ENCODE data around the gene OR6P1. TPM values are rescaled to one million over a fixed set of nuclear protein-coding genes. Genes with fewer than 3 reads are reported as not detected.

Gene OR6P1
- total RNA-seq, 4 donors from 2014 or later, result not detected

DNA sequence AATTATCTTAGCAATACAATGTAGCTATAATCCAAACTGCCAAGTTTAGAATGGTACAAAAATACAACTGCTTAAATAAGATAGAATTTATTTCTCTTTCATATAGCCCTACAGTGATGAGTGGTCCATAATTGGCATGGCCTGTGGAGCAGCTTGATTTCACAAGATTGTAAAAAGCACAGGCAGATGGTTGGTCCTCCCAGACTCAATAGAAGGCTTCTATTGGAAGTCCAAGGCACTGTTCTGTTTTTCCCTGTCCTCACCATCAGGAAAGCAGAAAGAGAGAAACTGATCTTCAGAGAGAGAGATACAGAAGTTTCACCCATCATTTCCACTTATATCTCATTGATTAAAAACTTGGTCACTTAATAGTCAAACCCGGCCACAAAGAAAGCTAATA, 1.8 kb upstream of the OR6P1 start:
- Histone ChIP-seq H3K27ac (replicated peaks in 1 of 4) (no peak overlapping the region), H3K27me3 (no peaks in the 10 kb centered on the region), H3K4me3 (no peak overlapping the region), H3K36me3 (no peaks in the 10 kb centered on the region), H3K9me3 (no peaks in the 10 kb centered on the region), H3K4me1 (no peaks in the 10 kb centered on the region)
- intact Hi-C loops (cut with DNase I), result no loop called here
- TF ChIP-seq, protein P1, sequence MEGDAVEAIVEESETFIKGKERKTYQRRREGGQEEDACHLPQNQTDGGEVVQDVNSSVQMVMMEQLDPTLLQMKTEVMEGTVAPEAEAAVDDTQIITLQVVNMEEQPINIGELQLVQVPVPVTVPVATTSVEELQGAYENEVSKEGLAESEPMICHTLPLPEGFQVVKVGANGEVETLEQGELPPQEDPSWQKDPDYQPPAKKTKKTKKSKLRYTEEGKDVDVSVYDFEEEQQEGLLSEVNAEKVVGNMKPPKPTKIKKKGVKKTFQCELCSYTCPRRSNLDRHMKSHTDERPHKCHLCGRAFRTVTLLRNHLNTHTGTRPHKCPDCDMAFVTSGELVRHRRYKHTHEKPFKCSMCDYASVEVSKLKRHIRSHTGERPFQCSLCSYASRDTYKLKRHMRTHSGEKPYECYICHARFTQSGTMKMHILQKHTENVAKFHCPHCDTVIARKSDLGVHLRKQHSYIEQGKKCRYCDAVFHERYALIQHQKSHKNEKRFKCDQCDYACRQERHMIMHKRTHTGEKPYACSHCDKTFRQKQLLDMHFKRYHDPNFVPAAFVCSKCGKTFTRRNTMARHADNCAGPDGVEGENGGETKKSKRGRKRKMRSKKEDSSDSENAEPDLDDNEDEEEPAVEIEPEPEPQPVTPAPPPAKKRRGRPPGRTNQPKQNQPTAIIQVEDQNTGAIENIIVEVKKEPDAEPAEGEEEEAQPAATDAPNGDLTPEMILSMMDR (IDR thresholded peaks at IDR 0.05), result no peak
- no peak for TF ChIP-seq POLR2AphosphoS5 (IDR thresholded peaks at IDR 0.05)
- no peak for TF ChIP-seq POLR2A (IDR thresholded peaks at IDR 0.05; ENCODE audit: low read depth)
- no peak for TF ChIP-seq EP300 (IDR thresholded peaks at IDR 0.05)
- 67% methylated on average over 1 of the region's 1 CpG for WGBS
- no peak for DNase-seq (ENCODE audit: extremely low spot score)

DNA sequence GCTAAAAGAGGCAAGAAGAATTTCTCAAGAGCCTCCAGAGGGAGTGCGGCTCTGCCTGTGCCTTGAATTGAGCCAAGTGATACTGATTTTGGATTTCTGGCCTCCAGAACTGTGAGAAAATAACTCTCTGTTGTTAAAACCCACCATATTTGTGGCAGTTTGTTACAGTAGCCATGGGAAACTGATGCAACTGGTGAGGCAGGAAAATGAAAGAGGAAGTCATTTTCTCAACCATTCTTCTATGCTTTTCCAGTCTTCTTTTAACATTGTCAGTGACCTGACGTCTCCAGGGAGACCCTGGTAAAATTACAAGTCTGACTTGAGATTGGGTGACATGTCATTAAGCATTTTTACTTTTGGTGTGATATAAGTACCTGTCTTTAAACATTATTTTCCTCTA, 5.8 kb downstream of the OR6P1 start:
- H3K36me3 ChIP-seq, result no peaks in the 10 kb centered on the region
- H3K9me3 ChIP-seq, result no peaks in the 10 kb centered on the region
- H3K27me3 ChIP-seq, result no peaks in the 10 kb centered on the region
- intact Hi-C loops (cut with DNase I), result no loop called here
- no peak for DNase-seq (ENCODE audit: extremely low spot score)
- 69% methylated on average over 2 of the region's 2 CpGs for WGBS
- no peaks in the 10 kb centered on the region for H3K4me1 ChIP-seq
- no peak for TF ChIP-seq POLR2AphosphoS5 (IDR thresholded peaks at IDR 0.05)
- no peak for TF ChIP-seq EP300 (IDR thresholded peaks at IDR 0.05)
- TF ChIP-seq, protein P1 (IDR thresholded peaks at IDR 0.05), result no peak
- TF ChIP-seq POLR2A (IDR thresholded peaks at IDR 0.05; ENCODE audit: low read depth), result no peak
- no peak overlapping the region for H3K27ac ChIP-seq (replicated peaks in 1 of 4)
- no peak overlapping the region for H3K4me3 ChIP-seq

DNA sequence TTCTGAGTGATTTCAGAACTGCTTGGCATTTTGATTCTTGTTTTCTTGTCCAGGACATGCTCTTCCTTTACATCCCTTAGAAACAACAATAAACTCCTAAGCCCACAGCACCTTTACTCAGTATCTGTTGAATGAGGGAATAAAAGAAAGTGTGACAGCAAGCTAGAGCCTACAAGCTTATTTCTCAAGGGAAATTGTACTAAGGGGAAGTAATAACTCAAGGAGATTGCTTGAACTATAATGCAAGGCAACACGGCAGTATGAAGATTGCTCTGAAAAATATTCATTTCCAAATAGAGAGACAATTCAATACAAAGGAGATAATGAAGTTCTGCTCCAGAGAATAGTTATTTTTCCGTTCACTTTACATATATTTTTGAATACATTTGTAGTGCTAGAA, 6.5 kb downstream of the OR6P1 start:
- H3K36me3 ChIP-seq, result no peaks in the 10 kb centered on the region

DNA sequence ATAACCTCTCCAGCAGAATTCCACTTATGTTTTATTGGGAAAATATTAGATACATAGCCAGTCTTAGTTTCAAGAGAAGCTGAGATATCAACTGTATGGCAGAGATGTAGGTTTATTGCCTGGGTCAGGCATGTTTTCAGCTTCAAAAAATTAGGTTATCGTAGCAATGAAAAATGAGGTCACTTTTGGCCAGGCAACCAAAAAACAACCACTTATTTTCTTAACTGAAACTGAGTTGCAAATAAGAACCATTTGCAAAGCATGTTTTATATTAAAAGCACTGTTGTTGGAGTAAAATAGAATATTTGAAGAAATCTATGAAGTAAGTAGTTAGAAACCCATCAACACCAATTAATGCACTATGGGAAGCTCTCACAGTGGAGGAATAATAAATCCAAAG, 10.7 kb downstream of the OR6P1 start:
- H3K9me3 ChIP-seq, result no peaks in the 10 kb centered on the region
- WGBS, result 77% methylated on average over 1 of the region's 1 CpG
- no peak overlapping the region for H3K27ac ChIP-seq (replicated peaks in 1 of 4)
- H3K4me3 ChIP-seq, result no peak overlapping the region
- no peaks in the 10 kb centered on the region for H3K4me1 ChIP-seq
- intact Hi-C loops (cut with DNase I), result no loop called here
- TF ChIP-seq EP300 (IDR thresholded peaks at IDR 0.05) (no peak), POLR2A (IDR thresholded peaks at IDR 0.05; ENCODE audit: low read depth) (no peak), POLR2AphosphoS5 (IDR thresholded peaks at IDR 0.05) (no peak)
- TF ChIP-seq, protein P1 (IDR thresholded peaks at IDR 0.05), result no peak
- no peaks in the 10 kb centered on the region for H3K36me3 ChIP-seq
- no peaks in the 10 kb centered on the region for H3K27me3 ChIP-seq
- no peak for DNase-seq (ENCODE audit: extremely low spot score)

More for the DNA sequence above, 6.5 kb downstream of the OR6P1 start:
- Histone ChIP-seq H3K27me3 (no peaks in the 10 kb centered on the region), H3K27ac (replicated peaks in 1 of 4) (no peak overlapping the region), H3K4me1 (no peaks in the 10 kb centered on the region), H3K4me3 (no peak overlapping the region), H3K9me3 (no peaks in the 10 kb centered on the region)
- TF ChIP-seq, protein P1 (IDR thresholded peaks at IDR 0.05), result no peak
- TF ChIP-seq POLR2AphosphoS5 (IDR thresholded peaks at IDR 0.05) (no peak), EP300 (IDR thresholded peaks at IDR 0.05) (no peak), POLR2A (IDR thresholded peaks at IDR 0.05; ENCODE audit: low read depth) (no peak)
- intact Hi-C loops (cut with DNase I), result no loop called here
- DNase-seq (ENCODE audit: extremely low spot score), result no peak
- 72% methylated on average over 2 of the region's 2 CpGs for WGBS

DNA sequence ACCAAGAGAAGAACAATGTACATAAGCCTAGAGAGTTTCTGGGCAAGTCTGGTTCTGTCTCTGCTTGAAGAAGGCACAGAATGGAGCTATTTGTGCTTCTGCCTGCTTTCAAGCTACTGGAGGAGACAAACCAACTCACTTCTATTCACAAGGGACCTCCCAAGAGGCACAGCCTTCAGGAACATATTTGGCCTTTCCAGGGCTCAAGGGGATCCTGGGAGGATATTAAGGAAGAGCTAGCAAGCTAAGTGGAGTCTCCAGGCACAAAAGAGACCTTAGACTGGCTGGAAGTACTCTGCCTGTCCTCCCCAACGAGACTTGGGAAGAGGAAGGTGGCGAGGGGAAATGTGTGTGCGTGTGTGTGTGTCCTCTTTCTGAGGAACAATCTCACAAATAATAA, 16.0 kb downstream of the OR6P1 start, which contains the start of gene OR6Y1:
Gene OR6Y1 (minus strand): TSS at position 54 of the 400 bp plus-strand sequence. CDS start 6,300 bp downstream, outside the sequence.
- Histone ChIP-seq H3K27me3 (no peaks in the 10 kb centered on the region), H3K36me3 (no peaks in the 10 kb centered on the region), H3K4me3 (no peak within 1 kb of the TSS), H3K9me3 (no peaks in the 10 kb centered on the region), H3K27ac (replicated peaks in 1 of 4) (no peak within 1 kb of the TSS), H3K4me1 (no peaks in the 10 kb centered on the region)
- no peak for DNase-seq (ENCODE audit: extremely low spot score)
- TF ChIP-seq EP300 (IDR thresholded peaks at IDR 0.05) (no peak), POLR2A (IDR thresholded peaks at IDR 0.05; ENCODE audit: low read depth) (no peak), POLR2AphosphoS5 (IDR thresholded peaks at IDR 0.05) (no peak)
- TF ChIP-seq, protein P1 (IDR thresholded peaks at IDR 0.05), result no peak
- intact Hi-C loops (cut with DNase I), result no loop called here
- 78% methylated on average over 3 of the region's 3 CpGs for WGBS

Measured in esophagus muscularis mucosa (tissue), 4 donors.